Small intestine (tissue), 7 donors: ENCODE data around the gene ZDHHC18. TPM values are rescaled to one million over a fixed set of nuclear protein-coding genes. Genes with fewer than 3 reads are reported as not detected.
"Not testable (repeated sequence)": the region's sequence is repeated elsewhere in the genome, so short reads cannot be mapped to it uniquely, and the experiment has no call there.

Experiments
- DNase-seq, 2 donors: peaks; one replicate each; pipeline versions ENCODE4 v3.0.0 to v3.0.0-alpha.2; 2013
- FAIRE-seq: peaks from 2 replicates; lab custom pipeline; 2012; peaks lifted over from hg19 to GRCh38; lab: Jason Lieb, UNC
- H3K27ac ChIP-seq, 3 donors: one replicate each; pipeline ENCODE4 v1.5.1; 2013; ENCODE audit warnings: low read length in 2 of 3, mild to moderate bottlenecking in 2 of 3, control low read depth in 1 of 3, inconsistent platforms in 1 of 3, low read depth in 1 of 3, moderate library complexity in 1 of 3
- H3K27me3 ChIP-seq, 3 donors: one replicate each; pipeline ENCODE4 v1.6.1; 2013; ENCODE audit warnings: low read length in 3 of 3, inconsistent platforms in 1 of 3; ENCODE audit not compliant: control insufficient read depth in 3 of 3, insufficient read depth in 3 of 3
- H3K36me3 ChIP-seq, 3 donors: one replicate each; pipeline ENCODE4 v1.6.1; 2013; ENCODE audit warnings: low read length in 3 of 3, inconsistent platforms in 1 of 3, low read depth in 1 of 3, mild to moderate bottlenecking in 1 of 3, moderate library complexity in 1 of 3; ENCODE audit not compliant: control insufficient read depth in 3 of 3, insufficient read depth in 2 of 3
- H3K4me1 ChIP-seq, 3 donors: one replicate each; pipeline ENCODE4 v1.6.1; 2013; ENCODE audit warnings: low read length in 2 of 3, inconsistent platforms in 1 of 3, low read depth in 1 of 3, mild to moderate bottlenecking in 1 of 3, moderate library complexity in 1 of 3; ENCODE audit not compliant: control insufficient read depth in 3 of 3, insufficient read depth in 2 of 3
- H3K4me3 ChIP-seq, 3 donors: one replicate each; pipeline ENCODE4 v1.5.1; 2013; ENCODE audit warnings: low read length in 3 of 3, control low read depth in 1 of 3, inconsistent platforms in 1 of 3, low read depth in 1 of 3, mild to moderate bottlenecking in 1 of 3, moderate library complexity in 1 of 3
- H3K9me3 ChIP-seq, 2 donors: one replicate each; pipeline ENCODE4 v1.6.1; 2013; ENCODE audit warnings: low read depth in 1 of 2, low read length in 1 of 2; ENCODE audit not compliant: control insufficient read depth in 2 of 2, insufficient read depth in 1 of 2
- WGBS, 3 donors: extraction: QIAGEN DNeasy Blood & Tissue Kit; methylation state at CpG; one replicate each; pipeline ENCODE4 v1.1.7; 2013; 5-methylcytosine and 5-hydroxymethylcytosine counted together
- polyA plus RNA-seq, 4 donors: library from polyadenylated mRNA; stranded (reverse) in 3 of 4; unstranded in 1 of 4; fragments of 200-250 nt in 3 of 4; fragments of 120-200 nt in 1 of 4; gene quantifications; one replicate each; pipeline versions ENCODE4 v1.2.1 to v1.2.3, GENCODE V29; 2013
- donor health status: healthy with polysubstance abuse.
- donor health status: control.
- donor health status: control.
- donor health status: Bipolar disorder and iron deficiency.
- donor health status: healthy.

Gene ZDHHC18
- polyA plus RNA-seq, 4 donors: 7.2 to 15.7 (median 9.2) TPM

GRCh38 chr1:26879793-26880192, 53.3 kb downstream of the ZDHHC18 start:
- 95 to 98% (median 95%) methylated on average over 4 of the region's 4 CpGs for WGBS, 3 donors
- Histone ChIP-seq H3K4me3 (no peak overlapping the region), H3K4me1 (peaks cover 0 to 11% (median 0%) of the 10 kb centered on the region in 3 donors), H3K27me3 (no peaks in the 10 kb centered on the region), H3K27ac (no peak overlapping the region), H3K9me3 (no peaks in the 10 kb centered on the region), H3K36me3 (peaks cover 11 to 79% (median 21%) of the 10 kb centered on the region in 3 donors)
- no peak for FAIRE-seq
- DNase-seq: no peak

GRCh38 chr1:26881611-26882010, 55.1 kb downstream of the ZDHHC18 start:
- not testable (repeated sequence) for H3K27ac ChIP-seq, H3K4me3 ChIP-seq, DNase-seq, H3K9me3 ChIP-seq, H3K27me3 ChIP-seq, FAIRE-seq
- 74 to 81% (median 79%) methylated on average over 6 of the region's 6 CpGs for whole genome bisulfite sequencing, 3 donors
- Histone ChIP-seq H3K4me1 (peaks cover 0 to 14% (median 0%) of the 10 kb centered on the region in 3 donors), H3K36me3 (peaks cover 15 to 83% (median 29%) of the 10 kb centered on the region in 3 donors)

GRCh38 chr1:26882696-26883463, 56.4 kb downstream of the ZDHHC18 start:
- FAIRE-seq: no peak
- 80 to 86% (median 85%) methylated on average over 5 of the region's 5 CpGs for WGBS, 3 donors

DNA sequence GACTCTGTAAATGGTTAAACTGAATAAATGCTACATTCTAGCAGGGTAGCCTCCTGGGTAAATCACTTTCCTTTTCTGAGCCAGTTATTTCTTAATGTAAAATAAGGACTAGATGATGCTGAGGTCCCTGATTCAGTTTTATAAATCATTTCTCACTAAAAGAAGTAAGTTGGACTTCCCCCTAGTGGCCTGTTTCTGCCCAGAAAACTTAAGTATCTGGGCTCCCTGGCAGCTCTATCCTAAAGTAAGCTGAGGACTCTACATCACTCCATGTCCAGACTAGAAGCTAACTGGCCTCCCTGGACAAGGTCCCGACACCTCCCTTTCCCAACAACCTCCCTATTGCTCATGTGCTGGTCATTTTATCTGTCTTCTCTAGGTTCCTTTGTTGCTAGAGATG, 60.6 kb downstream of the ZDHHC18 start:
- Histone ChIP-seq H3K36me3 (peaks cover 8 to 65% (median 21%) of the 10 kb centered on the region in 3 donors), H3K27me3 (no peaks in the 10 kb centered on the region), H3K4me1 (peaks cover 0 to 30% (median 3%) of the 10 kb centered on the region in 3 donors), H3K9me3 (no peaks in the 10 kb centered on the region), H3K27ac (no peak overlapping the region), H3K4me3 (no peak overlapping the region)
- DNase-seq (peak; percentile 30 to 39), FAIRE-seq (no peak)
- WGBS, 3 donors: 83 to 88% (median 87%) methylated on average over 1 of the region's 1 CpG

More at GRCh38 chr1:26882696-26883463, 56.4 kb downstream of the ZDHHC18 start:
- H3K9me3 ChIP-seq: no peaks in the 10 kb centered on the region
- H3K27me3 ChIP-seq: no peaks in the 10 kb centered on the region
- no peak overlapping the region for H3K27ac ChIP-seq
- peaks cover 0 to 7% (median 0%) of the 10 kb centered on the region in 3 donors for H3K4me1 ChIP-seq
- H3K4me3 ChIP-seq: no peak overlapping the region
- DNase-seq: peak in 1 of 2 donors; percentile 41
- peaks cover 15 to 78% (median 23%) of the 10 kb centered on the region in 3 donors for H3K36me3 ChIP-seq

- peaks cover 0 to 30% (median 3%) of the 10 kb centered on the region in 3 donors for H3K4me1 ChIP-seq
- 82 to 100% (median 88%) methylated on average over 1 of the region's 1 CpG for WGBS, 3 donors
- H3K36me3 ChIP-seq: peaks cover 13 to 66% (median 16%) of the 10 kb centered on the region in 3 donors
- no peak overlapping the region for H3K27ac ChIP-seq
- FAIRE-seq (no peak), DNase-seq (no peak)
- H3K9me3 ChIP-seq: no peaks in the 10 kb centered on the region
- no peaks in the 10 kb centered on the region for H3K27me3 ChIP-seq
- H3K4me3 ChIP-seq: no peak overlapping the region
These were observed 61.7 kb downstream of the ZDHHC18 start for GRCh38 chr1:26888231-26888630.

- Histone ChIP-seq H3K4me1 (peaks cover 0 to 27% (median 3%) of the 10 kb centered on the region in 3 donors), H3K27ac (peak within 1 kb of the TSS; percentile 90 to 97 (median 97)), H3K4me3 (peak within 1 kb of the TSS; percentile 79 to 95 (median 87)), H3K27me3 (no peaks in the 10 kb centered on the region), H3K9me3 (no peaks in the 10 kb centered on the region), H3K36me3 (peaks cover 9 to 66% (median 16%) of the 10 kb centered on the region in 3 donors)
- FAIRE-seq (no peak), DNase-seq (peak; percentile 90 to 94)
- WGBS, 3 donors: 0 to 1% (median 1%) methylated on average over 85 to 89 of the region's 89 CpGs
These were observed 63.3 kb downstream of the ZDHHC18 start, which contains the start of gene GPN2 for GRCh38 chr1:26889551-26890466. GPN2 (minus strand) TSS chr1:26890283; CDS start chr1:26890096, 187 bp downstream.

DNA sequence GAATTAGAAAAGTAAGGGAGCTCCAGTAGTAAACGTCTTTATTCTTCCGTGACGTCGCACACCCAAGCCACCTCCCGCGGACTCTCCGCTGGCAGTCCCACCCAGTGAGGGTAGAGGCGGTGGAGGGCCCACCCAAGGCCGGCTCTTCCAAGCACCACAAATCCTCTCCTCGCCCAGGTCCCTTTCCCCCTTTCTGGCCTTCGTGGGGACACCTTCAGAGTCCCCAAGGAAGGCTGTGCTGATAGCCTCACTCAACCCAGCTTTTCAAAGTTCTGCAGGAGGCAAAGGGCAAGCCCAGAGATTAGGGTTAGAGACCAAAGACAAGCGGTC, 63.9 kb downstream of the ZDHHC18 start:
- FAIRE-seq: no peak
- Histone ChIP-seq H3K27ac (peak overlapping the region; percentile 90 to 97 (median 97)), H3K36me3 (peaks cover 5 to 67% (median 14%) of the 10 kb centered on the region in 3 donors), H3K27me3 (no peaks in the 10 kb centered on the region), H3K4me1 (peaks cover 0 to 23% (median 3%) of the 10 kb centered on the region in 3 donors), H3K9me3 (no peaks in the 10 kb centered on the region), H3K4me3 (peak overlapping the region; percentile 79 to 95 (median 87))
- DNase-seq: peak in 1 of 2 donors; percentile 25
- WGBS, 3 donors: 1 to 4% (median 1%) methylated on average over 12 of the region's 12 CpGs

- Histone ChIP-seq H3K9me3 (no peaks in the 10 kb centered on the region), H3K4me3 (no peak overlapping the region), H3K27ac (no peak overlapping the region), H3K4me1 (peaks cover 2 to 18% (median 2%) of the 10 kb centered on the region in 3 donors), H3K36me3 (peaks cover 5 to 66% (median 14%) of the 10 kb centered on the region in 3 donors), H3K27me3 (no peaks in the 10 kb centered on the region)
- FAIRE-seq: no peak
- 94 to 98% (median 94%) methylated on average over 13 of the region's 13 CpGs for whole genome bisulfite sequencing, 3 donors
- no peak for DNase-seq
These were observed 67.8 kb downstream of the ZDHHC18 start for GRCh38 chr1:26894263-26894662.
